Measurements from ENCODE around the gene ERC2. TPM values are rescaled to one million over a fixed set of nuclear protein-coding genes. Genes with fewer than 3 reads are reported as not detected.

ERC2 gene
- total and polyA plus RNA-seq, 12 donors, result 0.22 to 4.2 (median 1.7) TPM

GRCh38 chr3:55611121-55611520, 857.1 kb downstream of the ERC2 start:
- H3K9me3 ChIP-seq, result no peaks in the 10 kb centered on the region
- peaks cover 0 to 7% (median 0%) of the 10 kb centered on the region in 7 donors for H3K27me3 ChIP-seq
- peaks cover 0 to under 1% (median 0%) of the 10 kb centered on the region in 9 donors for H3K4me1 ChIP-seq
- intact Hi-C loops (cut with DNase I), result no loop called here
- ATAC-seq, result no peak
- WGBS, 2 donors, result 89 to 93% methylated on average over 1 of the region's 1 CpG
- H3K27ac ChIP-seq, result no peak overlapping the region
- H3K36me3 ChIP-seq, result no peaks in the 10 kb centered on the region
- DNase-seq, result no peak
- no peak for TF ChIP-seq CTCF (IDR thresholded peaks at IDR 0.05)
- no peak overlapping the region for H3K4me3 ChIP-seq

GRCh38 chr3:55609230-55609827, 858.9 kb downstream of the ERC2 start:
- no peak for TF ChIP-seq CTCF (IDR thresholded peaks at IDR 0.05)
- intact Hi-C loops (cut with DNase I), result no loop called here
- H3K27ac ChIP-seq, result no peak overlapping the region
- WGBS, 2 donors, result 77 to 82% methylated on average over 10 of the region's 10 CpGs
- H3K27me3 ChIP-seq, result peaks cover 0 to 7% (median 0%) of the 10 kb centered on the region in 7 donors
- no peaks in the 10 kb centered on the region for H3K9me3 ChIP-seq
- DNase-seq (no peak), ATAC-seq (no peak)
- no peaks in the 10 kb centered on the region for H3K4me1 ChIP-seq
- no peaks in the 10 kb centered on the region for H3K36me3 ChIP-seq
- no peak overlapping the region for H3K4me3 ChIP-seq

GRCh38 chr3:55608301-55608937, 859.8 kb downstream of the ERC2 start:
- intact Hi-C loops (cut with DNase I), result no loop called here
- H3K4me1 ChIP-seq, result no peaks in the 10 kb centered on the region
- WGBS, 2 donors, result 80 to 87% methylated on average over 8 of the region's 8 CpGs

GRCh38 chr3:55607844-55608243, 860.4 kb downstream of the ERC2 start:
- no peaks in the 10 kb centered on the region for H3K4me1 ChIP-seq
- no peaks in the 10 kb centered on the region for H3K36me3 ChIP-seq
- H3K9me3 ChIP-seq, result no peaks in the 10 kb centered on the region
- intact Hi-C loops (cut with DNase I), result no loop called here
- peaks cover 0 to 7% (median 1%) of the 10 kb centered on the region in 7 donors for H3K27me3 ChIP-seq
- no peak for ATAC-seq
- whole genome bisulfite sequencing, 2 donors, result 82 to 84% methylated on average over 6 of the region's 6 CpGs
- no peak for DNase-seq
- TF ChIP-seq CTCF (IDR thresholded peaks at IDR 0.05), result no peak
- H3K27ac ChIP-seq, result no peak overlapping the region
- H3K4me3 ChIP-seq, result no peak overlapping the region

More at GRCh38 chr3:55608301-55608937, 859.8 kb downstream of the ERC2 start:
- H3K9me3 ChIP-seq, result no peaks in the 10 kb centered on the region
- no peak overlapping the region for H3K4me3 ChIP-seq
- H3K27me3 ChIP-seq, result peaks cover 0 to 7% (median 0%) of the 10 kb centered on the region in 7 donors
- no peak overlapping the region for H3K27ac ChIP-seq
- ATAC-seq, result no peak
- TF ChIP-seq CTCF (IDR thresholded peaks at IDR 0.05), result no peak
- DNase-seq, result no peak
- no peaks in the 10 kb centered on the region for H3K36me3 ChIP-seq

All from heart right ventricle (tissue), 16 donors.